ENCODE data around the gene IGF2R.

The IGF2R gene

DNA sequence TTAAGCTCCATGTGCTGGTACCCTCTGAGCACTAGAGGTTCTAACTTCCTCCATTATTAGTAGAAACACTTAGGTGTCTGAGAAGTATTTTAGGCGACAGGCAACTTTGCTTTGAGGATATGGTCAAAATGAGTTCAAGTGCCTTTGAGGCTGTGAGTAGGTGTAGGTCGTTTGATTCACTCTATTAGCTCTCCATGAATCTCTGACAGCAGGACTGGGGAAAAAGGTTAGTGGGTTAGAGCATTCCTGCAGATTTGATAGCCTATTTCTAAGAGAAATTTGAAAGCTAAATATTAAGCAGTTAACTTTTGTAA lies 45.9 kb downstream of the IGF2R start:
- H3K4me3 ChIP-seq (ENCODE audit: low read depth, low read length): no peak overlapping the region
- DNase-seq (ENCODE audit: low read depth): no peak

DNA sequence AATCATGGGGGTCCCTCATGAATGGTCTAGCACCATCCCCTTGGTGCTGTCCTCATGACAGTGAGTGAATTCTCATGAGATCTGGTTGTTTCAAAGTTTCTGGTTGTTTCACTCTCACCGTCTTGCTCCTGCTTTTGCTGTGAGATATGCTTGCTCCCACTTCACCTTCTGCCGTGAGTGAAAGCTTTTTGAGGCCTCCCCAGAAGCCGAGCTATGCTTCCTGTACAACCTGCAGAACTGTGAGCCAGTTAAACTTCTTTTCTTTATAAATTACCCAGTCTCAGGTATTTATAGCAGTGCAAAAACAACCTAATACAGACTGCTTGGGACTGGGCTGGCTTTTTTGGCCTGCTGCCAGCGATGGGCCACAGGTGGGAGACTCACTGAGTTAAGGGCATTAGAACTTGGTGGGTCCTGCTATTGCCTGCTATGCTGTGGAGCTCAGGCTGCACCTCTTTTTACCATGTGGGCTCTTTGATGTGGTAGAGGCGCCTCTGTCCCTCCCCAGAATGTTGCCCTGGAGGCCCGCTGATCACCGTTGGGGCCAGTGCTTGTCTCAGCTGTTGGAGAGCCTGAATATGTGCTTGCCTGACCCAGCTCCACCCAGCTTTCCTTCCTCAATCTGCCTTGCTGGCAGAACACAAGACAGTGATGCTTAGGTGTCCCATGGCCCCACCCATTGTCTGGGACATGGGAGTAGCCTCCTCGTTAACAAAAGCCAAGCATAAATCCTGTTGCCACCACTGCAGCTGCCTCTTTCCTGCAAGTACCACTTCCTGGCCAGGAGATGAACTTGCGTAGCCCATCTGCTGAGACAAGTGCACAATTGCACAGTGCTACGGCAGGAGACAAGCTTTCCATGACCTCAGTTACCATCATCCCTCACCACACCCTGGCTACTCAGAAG lies 47.1 kb downstream of the IGF2R start:
- DNase-seq (ENCODE audit: low read depth): no peak
- H3K4me3 ChIP-seq (ENCODE audit: low read depth, low read length): no peak overlapping the region

DNA sequence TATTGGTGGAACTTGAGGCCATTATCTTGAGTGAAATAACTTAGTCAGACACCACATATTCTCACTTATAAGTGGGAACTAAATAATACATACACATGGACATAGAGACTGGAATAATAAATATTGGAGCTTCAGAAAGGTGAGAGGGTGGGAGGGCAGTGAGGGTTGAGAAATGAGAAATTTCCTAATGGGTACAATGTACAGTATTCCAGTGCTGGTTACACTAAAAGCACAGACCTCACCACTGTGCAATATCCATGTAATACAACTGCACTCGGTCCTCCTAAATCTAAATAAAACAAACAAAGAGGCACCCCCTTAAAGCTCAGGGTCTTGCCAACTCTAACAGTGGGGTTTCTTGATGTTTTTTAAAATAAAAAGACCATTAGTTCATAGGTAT lies 53.2 kb downstream of the IGF2R start:
- no peak for DNase-seq (ENCODE audit: low read depth)
- H3K4me3 ChIP-seq (ENCODE audit: low read depth, low read length): no peak overlapping the region

DNA sequence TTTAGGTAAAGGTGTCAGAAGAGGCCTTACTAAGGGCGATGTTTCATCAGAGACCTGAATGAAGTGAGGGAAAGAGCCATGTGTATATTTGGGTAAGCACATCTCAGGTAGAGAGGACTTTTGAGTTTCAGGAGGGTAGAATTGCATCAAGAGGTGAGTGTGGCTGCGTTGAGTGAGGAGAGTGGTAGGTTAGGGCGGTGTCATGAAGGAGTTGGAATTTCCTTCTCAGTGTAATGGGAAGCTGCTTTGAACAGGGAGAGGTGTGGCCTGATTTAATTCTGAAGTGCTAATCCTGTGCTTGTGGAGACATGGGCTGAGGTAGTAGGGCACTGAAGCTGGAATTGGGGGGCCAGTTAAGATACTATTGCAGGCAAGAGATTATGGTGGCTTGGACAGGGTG lies 53.9 kb downstream of the IGF2R start:
- H3K4me3 ChIP-seq (ENCODE audit: low read depth, low read length): no peak overlapping the region
- DNase-seq (ENCODE audit: low read depth): no peak

DNA sequence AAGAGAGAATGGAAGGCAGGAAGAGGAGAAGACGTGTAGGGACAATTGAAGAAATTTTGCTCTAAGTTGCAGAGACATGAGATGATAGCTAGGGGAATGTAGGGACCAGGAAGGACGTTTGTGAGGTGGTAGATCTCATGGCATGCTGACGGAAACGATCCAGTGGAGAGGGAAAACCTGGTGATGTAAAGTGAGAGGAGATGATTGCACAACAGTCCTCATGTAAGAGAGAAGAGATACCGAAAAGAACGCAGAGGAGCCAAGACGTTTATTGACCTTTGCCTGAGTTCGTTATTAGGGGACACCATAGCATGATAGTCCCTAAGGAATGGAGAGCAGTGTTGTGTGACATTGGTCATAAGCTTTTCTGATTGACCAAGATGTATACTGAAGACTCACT lies 55.3 kb downstream of the IGF2R start:
- no peak for DNase-seq (ENCODE audit: low read depth)
- H3K4me3 ChIP-seq (ENCODE audit: low read depth, low read length): no peak overlapping the region

DNA sequence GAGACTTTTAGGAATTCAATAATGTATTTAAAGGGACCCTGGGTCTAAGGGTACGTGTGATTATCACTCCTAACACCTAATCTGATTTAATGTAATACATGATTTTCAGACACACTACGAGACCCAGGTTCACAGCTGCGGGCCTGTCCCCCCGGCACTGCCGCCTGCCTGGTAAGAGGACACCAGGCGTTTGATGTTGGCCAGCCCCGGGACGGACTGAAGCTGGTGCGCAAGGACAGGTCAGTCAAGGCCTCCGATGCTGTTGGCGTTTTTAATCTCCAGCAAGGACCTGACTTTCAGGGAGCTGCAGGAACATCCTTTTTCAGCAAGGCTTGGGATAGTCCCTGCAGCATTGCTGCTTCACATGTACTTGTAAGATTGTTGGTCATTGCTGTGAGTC lies 58.2 kb downstream of the IGF2R start:
- no peak overlapping the region for H3K4me3 ChIP-seq (ENCODE audit: low read depth, low read length)
- no peak for DNase-seq (ENCODE audit: low read depth)

DNA sequence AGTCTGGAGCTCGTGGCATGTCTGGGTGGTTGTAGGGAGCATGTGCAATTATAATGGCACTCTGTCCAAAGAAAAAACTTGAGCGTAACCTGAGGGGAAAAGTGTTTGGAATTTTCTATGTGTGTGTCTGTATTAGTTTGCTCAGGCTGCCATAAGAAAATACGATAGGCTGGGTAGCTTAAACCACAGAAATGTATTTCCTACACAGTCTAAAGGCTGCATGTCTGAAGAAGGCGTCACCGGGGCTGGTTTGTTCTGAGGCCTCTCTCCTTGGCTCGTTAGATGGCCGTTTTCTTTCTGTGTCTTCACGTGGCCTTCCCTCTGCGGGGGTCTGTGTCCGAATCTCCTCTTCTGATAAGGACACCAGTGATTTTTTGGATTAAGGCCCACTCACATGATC lies 59.0 kb downstream of the IGF2R start:
- H3K4me3 ChIP-seq (ENCODE audit: low read depth, low read length): no peak overlapping the region
- DNase-seq (ENCODE audit: low read depth): no peak

DNA sequence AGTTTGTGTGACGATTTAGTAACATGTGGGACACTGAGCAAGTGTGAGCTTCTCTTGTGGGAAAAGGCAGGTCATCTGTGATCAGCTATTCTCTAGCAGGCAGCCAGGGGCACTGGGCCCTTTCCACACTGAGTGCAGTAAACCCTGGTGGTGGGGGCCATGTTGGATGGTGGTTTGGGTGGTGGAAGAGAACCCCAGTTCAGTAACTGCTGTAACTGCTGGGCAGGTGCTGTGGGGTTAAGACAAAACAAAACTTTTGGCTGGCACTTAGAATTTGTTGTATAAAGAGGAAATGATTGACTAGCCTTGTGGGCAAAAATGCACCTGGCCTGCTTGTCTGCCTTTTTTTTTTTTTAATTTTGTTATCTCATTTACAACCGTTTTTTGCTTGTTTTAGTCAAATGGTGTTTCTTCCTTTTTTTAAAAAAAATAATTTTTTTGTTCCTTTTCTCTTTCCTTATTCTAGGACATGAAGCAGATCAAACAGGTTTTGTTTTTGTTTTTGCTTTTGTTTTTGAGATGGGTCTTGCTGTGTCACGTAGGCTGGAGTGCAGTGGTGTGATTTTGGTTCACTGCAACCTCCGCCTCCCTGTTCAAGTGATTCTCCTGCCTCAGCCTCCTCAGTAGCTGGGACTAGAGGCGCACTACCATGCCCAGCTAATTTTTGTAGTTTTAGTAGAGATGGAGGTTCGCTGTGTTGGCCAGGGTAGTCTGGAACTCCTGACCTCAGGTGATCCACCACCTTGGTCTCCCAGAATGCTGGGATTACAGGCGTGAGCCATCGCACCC lies 59.8 kb downstream of the IGF2R start:
- DNase-seq (ENCODE audit: low read depth): no peak
- no peak overlapping the region for H3K4me3 ChIP-seq (ENCODE audit: low read depth, low read length)

DNA sequence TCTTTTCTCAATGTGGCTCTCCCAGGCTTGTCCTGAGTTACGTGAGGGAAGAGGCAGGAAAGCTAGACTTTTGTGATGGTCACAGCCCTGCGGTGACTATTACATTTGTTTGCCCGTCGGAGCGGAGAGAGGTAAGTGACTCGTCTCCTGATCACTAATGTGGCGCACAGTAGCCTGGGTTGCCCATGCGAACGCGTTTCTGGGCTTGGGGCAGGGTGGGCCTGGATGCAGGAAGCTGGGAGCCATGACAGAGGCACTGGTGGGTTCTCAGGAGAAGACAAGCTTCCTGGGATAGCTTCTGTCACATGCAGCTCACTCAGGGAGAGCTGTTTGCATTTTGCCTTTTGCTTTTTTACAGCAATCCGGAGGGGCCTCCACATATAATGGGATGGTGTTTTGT lies 60.6 kb downstream of the IGF2R start:
- no peak for DNase-seq (ENCODE audit: low read depth)
- no peak overlapping the region for H3K4me3 ChIP-seq (ENCODE audit: low read depth, low read length)

DNA sequence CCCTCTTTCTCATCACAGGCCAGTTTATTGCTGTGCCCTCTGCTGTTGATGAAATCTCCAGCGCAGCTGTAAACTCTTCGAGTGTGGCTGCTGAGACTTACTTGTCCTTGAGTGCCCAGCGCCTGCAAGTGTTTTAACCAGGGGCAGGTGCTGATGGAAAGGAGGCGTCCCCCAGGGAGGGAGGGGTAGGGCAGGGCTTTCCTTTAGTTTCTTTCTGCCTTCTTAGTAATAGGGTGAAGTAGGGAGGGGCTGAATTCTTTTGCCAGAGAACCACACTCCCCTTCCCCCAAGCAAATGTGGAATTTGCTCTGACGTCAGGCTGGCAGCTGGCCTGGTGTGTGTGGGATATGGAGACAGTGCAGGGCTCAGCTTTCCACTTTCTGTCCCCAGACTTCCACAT lies 61.2 kb downstream of the IGF2R start:
- peak; percentile 95 for DNase-seq (ENCODE audit: low read depth)
- H3K4me3 ChIP-seq (ENCODE audit: low read depth, low read length): no peak overlapping the region

DNA sequence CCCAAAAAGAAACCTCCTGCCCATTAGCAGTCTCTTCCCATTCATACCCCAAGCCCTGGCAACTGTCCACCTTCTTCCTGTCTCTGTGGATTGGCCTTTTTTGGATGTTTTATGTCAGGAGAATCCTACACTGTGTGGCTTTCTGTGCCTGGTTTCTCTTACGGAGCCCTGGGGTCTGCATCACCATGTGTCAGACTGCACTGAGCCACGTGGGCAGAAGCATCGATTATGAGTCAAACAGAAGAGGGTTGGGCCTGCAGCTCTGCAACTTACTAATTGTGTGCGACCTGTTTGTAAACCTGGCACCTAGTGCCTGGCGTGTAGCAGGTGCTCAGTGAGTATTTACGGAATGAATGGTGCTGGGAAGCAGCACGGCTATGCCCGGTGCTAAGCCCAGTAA lies 62.6 kb downstream of the IGF2R start:
- no peak for DNase-seq (ENCODE audit: low read depth)
- no peak overlapping the region for H3K4me3 ChIP-seq (ENCODE audit: low read depth, low read length)

DNA sequence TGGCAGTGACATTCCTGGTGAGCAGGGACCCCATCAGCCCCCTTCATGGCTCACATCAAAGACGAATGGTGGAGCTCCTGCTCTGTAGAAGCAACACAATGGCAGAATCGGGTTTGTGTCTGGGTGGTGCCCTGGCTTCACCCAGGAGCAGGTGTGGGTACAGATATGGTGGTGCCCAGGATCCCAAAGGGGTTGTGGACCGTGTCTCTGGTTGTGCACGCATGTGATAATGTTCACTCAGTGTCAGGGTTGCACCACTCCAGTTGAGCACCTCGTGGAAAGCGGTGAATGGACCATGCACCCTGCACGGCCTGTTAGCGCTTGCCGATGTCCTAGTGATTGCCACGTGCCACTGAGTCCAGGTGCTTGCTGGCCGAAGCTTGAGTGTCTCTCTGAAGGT lies 63.0 kb downstream of the IGF2R start:
- H3K4me3 ChIP-seq (ENCODE audit: low read depth, low read length): no peak overlapping the region
- DNase-seq (ENCODE audit: low read depth): no peak

DNA sequence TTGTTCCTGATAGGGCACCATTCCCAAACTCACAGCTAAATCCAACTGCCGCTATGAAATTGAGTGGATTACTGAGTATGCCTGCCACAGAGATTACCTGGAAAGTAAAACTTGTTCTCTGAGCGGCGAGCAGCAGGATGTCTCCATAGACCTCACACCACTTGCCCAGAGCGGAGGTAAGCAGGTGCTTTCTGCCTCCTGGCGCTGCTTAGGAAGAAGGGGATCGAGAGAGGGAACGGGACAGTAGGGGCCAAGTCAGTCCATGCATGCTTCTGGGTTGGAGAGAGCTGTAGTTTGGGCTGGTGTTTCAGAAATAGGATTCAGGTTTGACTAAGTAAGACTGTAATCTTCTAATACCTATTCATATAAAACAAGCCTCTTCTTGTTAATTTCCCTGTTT lies 63.7 kb downstream of the IGF2R start:
- no peak for DNase-seq (ENCODE audit: low read depth)

DNA sequence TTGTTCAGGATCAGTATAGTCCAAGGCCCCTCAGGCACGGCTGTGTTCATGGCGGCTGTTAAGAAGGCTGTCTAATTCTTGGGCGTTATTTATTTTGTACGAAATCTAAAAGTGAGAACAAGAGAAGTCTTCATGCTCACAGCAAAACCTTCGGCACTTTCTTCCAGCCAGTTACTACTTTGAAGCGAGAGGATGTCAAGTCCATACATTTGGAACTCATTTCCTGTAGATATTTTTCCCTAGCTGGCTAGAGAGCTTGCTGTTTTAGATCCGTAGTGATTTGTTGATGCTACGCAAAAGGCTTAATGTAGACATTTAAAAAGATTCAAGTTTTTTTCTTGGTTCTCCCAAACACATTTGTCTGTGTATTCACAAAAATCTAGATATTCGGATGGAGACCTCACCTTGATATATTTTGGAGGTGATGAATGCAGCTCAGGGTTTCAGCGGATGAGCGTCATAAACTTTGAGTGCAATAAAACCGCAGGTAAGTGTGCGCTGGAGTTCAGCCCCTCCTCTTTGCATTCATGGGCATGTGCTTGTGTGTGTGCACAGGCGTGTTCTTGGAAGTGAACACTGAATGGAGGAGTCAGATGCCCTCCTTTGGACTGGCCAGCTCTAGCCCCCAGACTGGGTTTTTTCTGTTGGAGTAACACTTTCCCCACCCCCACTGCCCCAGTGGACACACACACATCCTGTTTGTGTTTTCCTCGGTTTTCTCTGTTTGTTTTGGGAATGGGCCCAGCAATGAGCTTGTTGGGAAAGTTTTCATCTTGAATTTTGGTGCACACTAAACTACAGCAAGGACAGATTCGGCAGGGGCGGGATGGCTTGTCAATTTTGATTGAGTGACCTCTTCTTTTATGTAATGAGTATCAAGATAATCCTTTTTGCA lies 65.4 kb downstream of the IGF2R start:
- DNase-seq (ENCODE audit: low read depth): no peak
- H3K4me3 ChIP-seq (ENCODE audit: low read depth, low read length): no peak overlapping the region

More for the DNA sequence above, 63.7 kb downstream of the IGF2R start:
- no peak overlapping the region for H3K4me3 ChIP-seq (ENCODE audit: low read depth, low read length)

DNA sequence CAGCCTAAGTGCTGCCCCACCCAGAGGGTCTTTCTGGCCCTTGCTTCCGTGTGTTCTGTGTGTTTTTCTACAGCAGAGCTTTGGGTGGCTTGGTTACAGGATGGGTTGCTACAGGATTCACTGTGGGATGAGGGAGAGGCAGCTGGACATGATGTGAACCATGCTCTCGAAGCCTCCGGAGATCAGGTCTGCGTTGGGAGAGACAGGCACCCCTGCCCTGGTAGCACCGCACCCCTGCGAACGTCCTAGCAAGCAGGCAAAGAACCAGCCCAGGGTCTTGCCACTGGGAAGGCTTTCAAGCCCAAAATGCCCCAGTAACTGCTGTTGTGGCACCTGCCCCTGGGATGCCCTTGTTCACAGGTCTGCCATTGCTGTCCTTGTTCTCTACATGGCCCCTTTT lies 66.4 kb downstream of the IGF2R start:
- no peak overlapping the region for H3K4me3 ChIP-seq (ENCODE audit: low read depth, low read length)
- DNase-seq (ENCODE audit: low read depth): no peak

DNA sequence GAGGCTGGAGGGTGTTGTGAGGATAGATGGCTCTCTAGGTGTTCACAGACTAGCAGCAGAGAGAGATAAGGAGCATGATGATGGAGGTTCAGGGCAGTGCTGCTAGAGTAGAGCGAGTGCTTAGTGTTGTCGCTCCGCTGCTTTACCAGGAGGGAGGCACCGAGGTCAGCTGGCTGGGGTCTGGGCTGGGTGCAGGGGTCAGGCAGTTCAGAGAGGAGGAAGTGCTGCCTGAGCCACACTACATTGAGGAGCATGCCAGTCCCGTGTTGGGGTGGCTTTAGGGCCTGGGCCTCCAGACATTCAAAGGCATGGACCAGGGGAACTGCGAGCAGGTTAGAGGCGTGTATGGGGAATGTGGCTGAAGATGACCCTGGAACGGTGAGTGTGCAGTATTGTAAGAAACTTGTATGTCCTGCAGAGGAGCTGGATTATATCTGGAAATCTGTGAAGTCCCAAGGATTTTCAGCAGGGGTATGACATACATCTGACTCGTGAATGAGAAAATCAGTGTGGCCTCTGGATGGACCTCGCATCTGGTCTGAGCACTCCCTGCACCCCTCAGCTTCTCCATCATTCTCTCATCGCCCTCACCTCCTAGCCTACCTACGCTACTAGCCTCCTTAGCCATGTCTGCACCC lies 66.9 kb downstream of the IGF2R start:
- DNase-seq (ENCODE audit: low read depth): no peak
- no peak overlapping the region for H3K4me3 ChIP-seq (ENCODE audit: low read depth, low read length)

DNA sequence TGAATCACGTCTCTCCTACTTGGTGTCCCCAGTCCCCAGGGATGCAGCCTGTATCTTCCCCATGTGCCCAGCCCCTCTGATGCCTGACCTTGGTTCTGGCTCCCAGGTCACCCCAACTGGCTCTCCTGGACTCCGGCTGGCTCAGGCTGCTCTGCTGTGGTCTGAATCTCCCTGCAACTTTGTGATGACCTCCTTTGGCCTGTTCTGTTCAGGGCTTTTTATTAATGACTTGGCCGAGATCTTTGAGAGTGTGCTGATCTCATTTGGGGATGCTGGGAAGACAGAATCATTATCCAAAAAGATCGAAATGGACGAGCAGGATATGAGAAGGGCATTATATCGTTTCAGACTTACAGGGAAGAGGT lies 67.4 kb downstream of the IGF2R start:
- no peak overlapping the region for H3K4me3 ChIP-seq (ENCODE audit: low read depth, low read length)
- DNase-seq (ENCODE audit: low read depth): no peak

DNA sequence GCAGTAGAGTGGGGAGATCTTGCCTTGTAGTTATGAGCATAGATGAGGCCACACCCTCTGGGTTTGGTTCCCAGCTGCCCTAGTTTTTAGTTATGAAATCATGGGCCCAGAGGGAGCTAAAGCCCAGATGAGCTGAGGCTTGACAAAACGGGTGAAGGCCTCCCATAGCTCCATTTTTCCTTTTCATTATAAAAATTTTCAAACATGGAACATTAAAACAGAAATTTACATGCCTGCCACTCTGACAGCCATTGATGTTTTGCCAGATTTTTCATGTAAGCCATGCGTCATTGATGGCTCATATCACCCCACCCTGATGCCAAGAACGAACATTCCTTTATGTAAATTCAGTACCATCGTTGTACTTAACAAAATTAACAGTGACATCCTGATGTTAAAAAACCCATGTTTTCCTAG lies 67.9 kb downstream of the IGF2R start:
- no peak overlapping the region for H3K4me3 ChIP-seq (ENCODE audit: low read depth, low read length)
- DNase-seq (ENCODE audit: low read depth): peak; percentile 78

DNA sequence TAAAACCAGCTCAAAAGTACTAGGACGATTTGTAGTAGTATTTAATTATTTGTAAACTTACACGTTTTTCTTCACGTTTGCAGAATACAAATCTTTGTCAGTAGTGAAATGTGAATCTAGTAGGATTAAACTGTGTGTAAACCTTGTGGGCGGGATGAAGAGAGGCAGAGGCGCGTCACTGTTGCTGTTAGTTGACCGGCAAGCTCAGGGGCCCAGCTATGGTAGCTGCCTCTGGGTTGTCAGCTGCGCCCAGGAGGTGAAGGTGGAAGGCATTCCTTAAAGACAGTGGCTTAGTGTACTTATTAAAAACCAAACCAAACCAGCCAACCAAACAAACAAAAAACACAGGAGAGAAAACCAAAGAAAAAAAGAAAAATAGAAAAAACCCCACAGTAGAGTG lies 69.6 kb downstream of the IGF2R start:
- no peak overlapping the region for H3K4me3 ChIP-seq (ENCODE audit: low read depth, low read length)
- DNase-seq (ENCODE audit: low read depth): no peak

DNA sequence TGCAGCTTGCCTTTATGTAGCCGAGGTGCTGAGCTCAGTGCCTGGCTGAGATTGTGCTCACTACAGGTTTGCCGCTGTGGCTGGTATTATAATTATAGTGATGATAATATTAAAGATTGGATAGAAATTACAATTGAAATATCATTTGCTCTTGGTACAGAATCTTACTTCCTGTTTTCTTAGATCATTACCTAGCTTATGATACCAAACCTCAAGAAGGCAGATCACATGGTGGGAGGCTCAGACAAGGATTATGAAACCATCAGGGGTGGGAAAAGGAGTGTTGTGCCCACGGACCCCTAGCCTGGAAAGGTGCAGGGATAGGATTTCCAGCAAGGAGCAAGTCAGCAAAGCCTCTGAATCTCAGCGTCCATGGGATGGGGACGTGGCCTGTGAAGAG lies 70.6 kb downstream of the IGF2R start:
- DNase-seq (ENCODE audit: low read depth): no peak
- no peak overlapping the region for H3K4me3 ChIP-seq (ENCODE audit: low read depth, low read length)

Measured in skeletal muscle cell (primary cell).